Liver (tissue), 9 donors: ENCODE measurements around the gene USP17L11. TPM values are rescaled to one million over a fixed set of nuclear protein-coding genes. Genes with fewer than 3 reads are reported as not detected.
"Not testable (repeated sequence)": the region's sequence is repeated elsewhere in the genome, so short reads cannot be mapped to it uniquely, and the experiment has no call there.

Experiments used
- DNase-seq: peaks from one replicate; pipeline ENCODE4 v3.0.0-alpha.2; 2017; ENCODE audit warnings: low spot score
- H3K27ac ChIP-seq, 2 donors: one replicate each; pipeline ENCODE4 v1.7.0; 2013; ENCODE audit warnings: inconsistent platforms in 2 of 2, low read length in 2 of 2, control low read depth in 1 of 2, low read depth in 1 of 2, mild to moderate bottlenecking in 1 of 2
- H3K27me3 ChIP-seq, 4 donors: one replicate each; pipeline versions ENCODE4 v1.6.1 to v1.7.0; 2013; ENCODE audit warnings: low read length in 3 of 4, inconsistent platforms in 1 of 4, mild to moderate bottlenecking in 1 of 4, moderate library complexity in 1 of 4; ENCODE audit not compliant: control insufficient read depth in 4 of 4, insufficient read depth in 4 of 4
- H3K36me3 ChIP-seq, 4 donors: one replicate each; pipeline versions ENCODE4 v1.6.1 to v1.7.0; 2013; ENCODE audit warnings: low read length in 3 of 4, mild to moderate bottlenecking in 3 of 4, low read depth in 1 of 4, moderate library complexity in 1 of 4; ENCODE audit not compliant: control insufficient read depth in 4 of 4, insufficient read depth in 3 of 4
- H3K4me1 ChIP-seq, 4 donors: one replicate each; pipeline versions ENCODE4 v1.6.1 to v1.7.0; 2013; ENCODE audit warnings: low read length in 3 of 4, mild to moderate bottlenecking in 3 of 4, moderate library complexity in 1 of 4; ENCODE audit not compliant: control insufficient read depth in 4 of 4, insufficient read depth in 4 of 4
- H3K4me3 ChIP-seq, 3 donors: one replicate each; pipeline versions ENCODE4 v1.6.1 to v1.7.0; 2013; ENCODE audit warnings: low read length in 3 of 3, control low read depth in 1 of 3, low read depth in 1 of 3, mild to moderate bottlenecking in 1 of 3
- H3K9ac ChIP-seq, 2 donors: one replicate each; pipeline ENCODE4 v1.7.0; 2013; ENCODE audit warnings: low read length in 2 of 2, mild to moderate bottlenecking in 2 of 2, moderate library complexity in 2 of 2, control low read depth in 1 of 2, low read depth in 1 of 2
- H3K9me3 ChIP-seq, 4 donors: one replicate each; pipeline versions ENCODE4 v1.6.1 to v1.7.0; 2013; ENCODE audit warnings: low read length in 3 of 4; ENCODE audit not compliant: control insufficient read depth in 4 of 4
- CTCF ChIP-seq: fragments of 150-350 bp; IDR thresholded peaks from 2 replicates; pipeline ENCODE4 v1.5.1; 2017; ENCODE audit warnings: improper control_type of control experiment, low read depth, low read length; ENCODE audit not compliant: missing input control
- RAD21 ChIP-seq, 2 donors: IDR thresholded peaks; 2 replicates each; pipeline ENCODE4 v1.6.1; 2016; ENCODE audit warnings: antibody characterized with exemption in 2 of 2, mild to moderate bottlenecking in 2 of 2
- WGBS: extraction: QIAGEN DNeasy Blood & Tissue Kit; methylation state at CpG from one replicate; pipeline ENCODE4 v1.1.7; 2013; 5-methylcytosine and 5-hydroxymethylcytosine counted together
- polyA plus RNA-seq, 2 donors: library from polyadenylated mRNA; stranded (reverse) in 1 of 2; unstranded in 1 of 2; fragments of 200-250 nt in 1 of 2; fragments of >200 nt in 1 of 2; fragmentation: Nextera tagmentation in 1 of 2; extraction: Ambion mirVana in 1 of 2; gene quantifications; one replicate each; pipeline versions ENCODE4 v1.2.1 to v1.2.3, GENCODE V29; 2013 to 2015
- total RNA-seq, 2 donors: library from RNA; depleted of rRNA; stranded (reverse); fragments of >200 nt; gene quantifications; one replicate each; pipeline ENCODE4 v1.2.3, GENCODE V29; 2014
- donor health status: healthy.
- donor health status: healthy.
- donor health status: healthy.
- donor health status: healthy.
- donor health status: healthy.

USP17L11 gene
- total RNA-seq (not detected), polyA plus RNA-seq (not detected)

GRCh38 chr4:9215105-9215504, at the start of gene USP17L11:
Gene USP17L11 (plus strand): TSS chr4:9215405. CDS start chr4:9215405, 0 bp downstream.
- WGBS: 91% methylated on average over 10 of the region's 14 CpGs
- not testable (repeated sequence) for H3K4me3 ChIP-seq, H3K27me3 ChIP-seq, H3K36me3 ChIP-seq, H3K27ac ChIP-seq, H3K9ac ChIP-seq, H3K9me3 ChIP-seq, H3K4me1 ChIP-seq, DNase-seq

GRCh38 chr4:9165990-9166389, 49.2 kb upstream of the USP17L11 start:
- not testable (repeated sequence) for H3K9me3 ChIP-seq, H3K27ac ChIP-seq, H3K4me1 ChIP-seq, H3K36me3 ChIP-seq, H3K9ac ChIP-seq, DNase-seq, H3K27me3 ChIP-seq, H3K4me3 ChIP-seq
- WGBS: 25% methylated on average over 8 of the region's 8 CpGs
- peak in 1 of 2 donors; percentile 50 for TF ChIP-seq RAD21 (IDR thresholded peaks at IDR 0.05)
- TF ChIP-seq CTCF: peak; percentile 27

GRCh38 chr4:9169791-9170459, 45.3 kb upstream of the USP17L11 start, which contains the start of gene FAM90A26:
Gene FAM90A26 (plus strand): TSS chr4:9170409. CDS start chr4:9173173, 2,764 bp downstream.
- H3K36me3 ChIP-seq, H3K27me3 ChIP-seq, H3K4me3 ChIP-seq, DNase-seq, H3K4me1 ChIP-seq, H3K9me3 ChIP-seq, H3K27ac ChIP-seq, H3K9ac ChIP-seq: not testable (repeated sequence)
- 73% methylated on average over 10 of the region's 11 CpGs for WGBS

GRCh38 chr4:9210357-9210756, 4.8 kb upstream of the USP17L11 start, which contains the start of gene USP17L10:
Gene USP17L10 (plus strand): TSS chr4:9210657. CDS start chr4:9210657, 0 bp downstream.
- H3K27me3 ChIP-seq, DNase-seq, H3K27ac ChIP-seq, H3K36me3 ChIP-seq, H3K9me3 ChIP-seq, H3K4me3 ChIP-seq, H3K4me1 ChIP-seq, H3K9ac ChIP-seq: not testable (repeated sequence)
- 83% methylated on average over 13 of the region's 13 CpGs for WGBS

GRCh38 chr4:9214701-9215100, 504 bp upstream of the USP17L11 start:
- WGBS: 76% methylated on average over 11 of the region's 14 CpGs

GRCh38 chr4:9219852-9220251, 4.6 kb downstream of the USP17L11 start, which contains the start of gene USP17L12:
Gene USP17L12 (plus strand): TSS chr4:9220152. CDS start chr4:9220152, 0 bp downstream.
- not testable (repeated sequence) for H3K27me3 ChIP-seq, H3K9ac ChIP-seq, H3K36me3 ChIP-seq, DNase-seq, H3K4me3 ChIP-seq, H3K4me1 ChIP-seq, H3K9me3 ChIP-seq, H3K27ac ChIP-seq
- no CpG with 5 or more reads among the region's 13 CpGs for WGBS

More at GRCh38 chr4:9214701-9215100, 504 bp upstream of the USP17L11 start:
- not testable (repeated sequence) for H3K27ac ChIP-seq, H3K9me3 ChIP-seq, H3K9ac ChIP-seq, H3K4me1 ChIP-seq, H3K27me3 ChIP-seq, DNase-seq, H3K4me3 ChIP-seq, H3K36me3 ChIP-seq

- H3K27ac ChIP-seq, H3K36me3 ChIP-seq, H3K4me1 ChIP-seq, H3K9me3 ChIP-seq, H3K9ac ChIP-seq, DNase-seq, H3K27me3 ChIP-seq, H3K4me3 ChIP-seq: not testable (repeated sequence)
- WGBS: no CpG with 5 or more reads among the region's 14 CpGs
These were observed 9.4 kb downstream of the USP17L11 start, which contains the start of gene USP17L13 for GRCh38 chr4:9224596-9224995. Gene USP17L13 (plus strand): TSS chr4:9224896. CDS start chr4:9224896, 0 bp downstream.
